ENCODE measurements around the gene ZBTB7C. TPM values are rescaled to one million over a fixed set of nuclear protein-coding genes. Genes with fewer than 3 reads are reported as not detected.
A peak's percentile ranks its signal among the peaks of the same experiment; 100 is the strongest.

The ZBTB7C gene
- total RNA-seq, 1 donor from 2014 or later, result 0.67 TPM

- DNase-seq (ENCODE audit: low spot score), result no peak
- no peaks in the 10 kb centered on the region for H3K9me3 Mint-ChIP-seq (ENCODE audit: unreplicated experiment)
- H3K4me3 Mint-ChIP-seq (ENCODE audit: unreplicated experiment), result no peak overlapping the region
- no peaks in the 10 kb centered on the region for H3K36me3 Mint-ChIP-seq (ENCODE audit: low read depth, unreplicated experiment)
- peaks cover 6% of the 10 kb centered on the region for H3K4me1 Mint-ChIP-seq (ENCODE audit: unreplicated experiment)
- H3K27me3 Mint-ChIP-seq (ENCODE audit: unreplicated experiment), result no peaks in the 10 kb centered on the region
- H3K27ac Mint-ChIP-seq (ENCODE audit: unreplicated experiment), result no peak overlapping the region
- TF ChIP-seq, protein P1, sequence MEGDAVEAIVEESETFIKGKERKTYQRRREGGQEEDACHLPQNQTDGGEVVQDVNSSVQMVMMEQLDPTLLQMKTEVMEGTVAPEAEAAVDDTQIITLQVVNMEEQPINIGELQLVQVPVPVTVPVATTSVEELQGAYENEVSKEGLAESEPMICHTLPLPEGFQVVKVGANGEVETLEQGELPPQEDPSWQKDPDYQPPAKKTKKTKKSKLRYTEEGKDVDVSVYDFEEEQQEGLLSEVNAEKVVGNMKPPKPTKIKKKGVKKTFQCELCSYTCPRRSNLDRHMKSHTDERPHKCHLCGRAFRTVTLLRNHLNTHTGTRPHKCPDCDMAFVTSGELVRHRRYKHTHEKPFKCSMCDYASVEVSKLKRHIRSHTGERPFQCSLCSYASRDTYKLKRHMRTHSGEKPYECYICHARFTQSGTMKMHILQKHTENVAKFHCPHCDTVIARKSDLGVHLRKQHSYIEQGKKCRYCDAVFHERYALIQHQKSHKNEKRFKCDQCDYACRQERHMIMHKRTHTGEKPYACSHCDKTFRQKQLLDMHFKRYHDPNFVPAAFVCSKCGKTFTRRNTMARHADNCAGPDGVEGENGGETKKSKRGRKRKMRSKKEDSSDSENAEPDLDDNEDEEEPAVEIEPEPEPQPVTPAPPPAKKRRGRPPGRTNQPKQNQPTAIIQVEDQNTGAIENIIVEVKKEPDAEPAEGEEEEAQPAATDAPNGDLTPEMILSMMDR (IDR thresholded peaks at IDR 0.05; ENCODE audit: unreplicated experiment), result no peak
These were observed 9.5 kb upstream of the ZBTB7C start for GRCh38 chr18:48418539-48419276.

- H3K36me3 Mint-ChIP-seq (ENCODE audit: low read depth, unreplicated experiment), result no peaks in the 10 kb centered on the region
- H3K9me3 Mint-ChIP-seq (ENCODE audit: unreplicated experiment), result no peaks in the 10 kb centered on the region
- H3K4me1 Mint-ChIP-seq (ENCODE audit: unreplicated experiment), result peaks cover 6% of the 10 kb centered on the region
- DNase-seq (ENCODE audit: low spot score), result no peak
- peaks cover 4% of the 10 kb centered on the region for H3K27me3 Mint-ChIP-seq (ENCODE audit: unreplicated experiment)
- no peak overlapping the region for H3K27ac Mint-ChIP-seq (ENCODE audit: unreplicated experiment)
- TF ChIP-seq, protein P1 (IDR thresholded peaks at IDR 0.05; ENCODE audit: unreplicated experiment), result no peak
- peak overlapping the region; percentile 13 for H3K4me3 Mint-ChIP-seq (ENCODE audit: unreplicated experiment)
These were observed 8.8 kb upstream of the ZBTB7C start for GRCh38 chr18:48417985-48418384.

- no peaks in the 10 kb centered on the region for H3K9me3 Mint-ChIP-seq (ENCODE audit: unreplicated experiment)
- no peaks in the 10 kb centered on the region for H3K36me3 Mint-ChIP-seq (ENCODE audit: low read depth, unreplicated experiment)
- H3K27ac Mint-ChIP-seq (ENCODE audit: unreplicated experiment), result no peak overlapping the region
- H3K27me3 Mint-ChIP-seq (ENCODE audit: unreplicated experiment), result peaks cover 16% of the 10 kb centered on the region
- H3K4me3 Mint-ChIP-seq (ENCODE audit: unreplicated experiment), result no peak overlapping the region
- no peaks in the 10 kb centered on the region for H3K4me1 Mint-ChIP-seq (ENCODE audit: unreplicated experiment)
- DNase-seq (ENCODE audit: low spot score), result no peak
- TF ChIP-seq, protein P1 (IDR thresholded peaks at IDR 0.05; ENCODE audit: unreplicated experiment), result no peak
These were observed 4.2 kb upstream of the ZBTB7C start for GRCh38 chr18:48413342-48413741.

GRCh38 chr18:48412339-48412929 lies 3.3 kb upstream of the ZBTB7C start:
- Mint-ChIP-seq H3K4me1 (ENCODE audit: unreplicated experiment) (peaks cover 6% of the 10 kb centered on the region), H3K9me3 (ENCODE audit: unreplicated experiment) (no peaks in the 10 kb centered on the region), H3K4me3 (ENCODE audit: unreplicated experiment) (no peak overlapping the region), H3K27me3 (ENCODE audit: unreplicated experiment) (peaks cover 18% of the 10 kb centered on the region), H3K36me3 (ENCODE audit: low read depth, unreplicated experiment) (no peaks in the 10 kb centered on the region), H3K27ac (ENCODE audit: unreplicated experiment) (no peak overlapping the region)
- DNase-seq (ENCODE audit: low spot score), result peak; percentile 44
- TF ChIP-seq, protein P1 (IDR thresholded peaks at IDR 0.05; ENCODE audit: unreplicated experiment), result peak; percentile 62

All from endothelial cell (in vitro differentiated cells).